ENCODE data around the gene MECP2.

MECP2 gene

GRCh38 chrX:154059231-154059630 lies 38.3 kb downstream of the MECP2 start:
- in situ Hi-C loops (cut with MboI; ENCODE audit: low sequenced_read_pairs, unreplicated experiment), result no loop called here
- no peak for TF ChIP-seq CTCF (IDR thresholded peaks at IDR 0.05; ENCODE audit: borderline replicate concordance, control extremely low read depth, extremely low read depth, insufficient read depth, missing control alignments)
- no peak for DNase-seq (ENCODE audit: low spot score)

DNA sequence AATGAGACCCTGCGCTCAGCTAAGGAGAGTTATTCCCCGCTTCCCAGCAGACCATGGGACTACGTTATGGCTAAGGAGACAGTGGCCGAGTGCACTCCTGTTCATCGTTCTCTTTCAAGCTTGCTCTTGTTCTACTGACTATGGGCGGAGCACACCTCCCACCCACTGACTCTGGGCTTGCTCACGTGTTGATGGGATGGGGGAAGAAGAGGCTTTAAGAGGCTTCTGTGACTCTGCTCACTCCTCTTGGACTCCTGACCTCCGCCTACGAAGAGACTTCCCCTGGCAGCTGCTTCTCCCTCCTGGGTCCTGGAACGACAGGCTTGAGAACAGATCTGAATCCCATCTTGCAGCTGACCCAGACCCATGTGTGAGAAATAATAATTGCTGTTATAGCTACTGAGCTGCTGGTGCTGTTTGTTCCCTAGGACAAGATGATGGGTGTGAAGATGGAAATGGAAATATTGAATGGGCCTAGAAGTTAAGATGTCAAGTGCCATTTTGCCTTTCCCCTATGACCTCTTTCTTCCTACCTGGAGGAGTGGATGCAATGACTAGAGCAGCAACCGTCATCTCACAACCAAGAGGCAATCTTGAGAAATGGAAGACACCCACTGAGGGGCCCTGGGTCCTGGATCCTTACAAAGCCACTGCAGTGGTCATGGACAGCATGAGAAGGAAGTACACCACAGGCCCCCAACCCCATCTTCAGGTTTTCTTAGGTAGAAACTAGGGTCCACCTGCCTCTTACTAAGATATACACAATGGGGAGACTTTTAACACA lies 39.1 kb downstream of the MECP2 start:
- in situ Hi-C loops (cut with MboI; ENCODE audit: low sequenced_read_pairs, unreplicated experiment), result no loop called here
- TF ChIP-seq CTCF (IDR thresholded peaks at IDR 0.05; ENCODE audit: borderline replicate concordance, control extremely low read depth, extremely low read depth, insufficient read depth, missing control alignments), result no peak
- DNase-seq (ENCODE audit: low spot score), result no peak

DNA sequence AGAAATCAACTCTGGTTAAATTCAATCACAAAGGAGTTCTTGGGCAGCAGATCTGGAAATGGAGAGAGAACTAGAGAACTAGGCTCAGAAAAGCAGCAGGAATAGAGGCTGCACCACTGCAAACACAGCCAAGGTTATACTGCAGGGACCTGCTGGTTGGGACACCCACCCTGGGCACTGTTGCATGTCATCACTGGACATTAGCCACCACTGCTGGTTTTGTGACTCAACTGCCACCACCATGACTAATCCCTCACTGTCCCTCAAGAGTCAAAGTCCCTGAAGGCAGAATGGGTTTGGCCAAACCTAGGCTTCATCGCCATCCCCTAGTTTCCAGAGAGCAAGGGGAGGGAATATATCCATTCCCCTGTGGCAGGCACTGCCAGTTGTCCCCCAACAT lies 39.7 kb downstream of the MECP2 start:
- DNase-seq (ENCODE audit: low spot score), result no peak
- in situ Hi-C loops (cut with MboI; ENCODE audit: low sequenced_read_pairs, unreplicated experiment), result no loop called here
- TF ChIP-seq CTCF (IDR thresholded peaks at IDR 0.05; ENCODE audit: borderline replicate concordance, control extremely low read depth, extremely low read depth, insufficient read depth, missing control alignments), result no peak

GRCh38 chrX:154056770-154057241 lies 40.7 kb downstream of the MECP2 start:
- in situ Hi-C loops (cut with MboI; ENCODE audit: low sequenced_read_pairs, unreplicated experiment), result no loop called here
- no peak for TF ChIP-seq CTCF (IDR thresholded peaks at IDR 0.05; ENCODE audit: borderline replicate concordance, control extremely low read depth, extremely low read depth, insufficient read depth, missing control alignments)
- no peak for DNase-seq (ENCODE audit: low spot score)

DNA sequence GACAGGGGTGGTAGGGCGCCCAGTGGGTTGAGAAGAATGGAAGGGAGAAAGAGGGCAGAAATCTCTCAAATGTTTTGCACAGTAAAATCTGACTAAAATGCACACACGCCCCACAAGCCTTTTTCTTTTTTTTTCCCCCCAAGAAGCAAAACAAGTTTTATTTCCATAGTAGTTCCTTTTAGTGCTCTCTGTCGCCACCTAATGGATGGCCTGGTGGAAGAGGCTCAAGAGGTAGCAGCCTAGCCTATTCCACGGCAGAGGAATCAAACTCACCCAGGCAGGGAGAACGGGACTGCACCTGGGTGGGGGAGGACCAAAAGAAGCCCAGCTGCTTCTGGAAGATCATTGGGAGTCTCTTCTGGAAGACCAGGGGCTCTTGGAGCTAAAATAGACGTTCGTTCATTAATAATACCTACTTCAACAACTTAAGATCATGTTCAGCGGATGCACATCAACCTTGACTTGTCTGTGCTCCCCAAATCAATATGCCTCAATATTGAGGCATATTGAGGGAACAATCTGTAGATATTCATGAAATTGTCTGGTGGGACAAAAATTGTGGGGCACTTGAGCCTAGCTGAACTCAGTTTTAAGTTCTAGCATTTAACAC lies 46.2 kb downstream of the MECP2 start:
- peak; percentile 73 for DNase-seq (ENCODE audit: low spot score)

DNA sequence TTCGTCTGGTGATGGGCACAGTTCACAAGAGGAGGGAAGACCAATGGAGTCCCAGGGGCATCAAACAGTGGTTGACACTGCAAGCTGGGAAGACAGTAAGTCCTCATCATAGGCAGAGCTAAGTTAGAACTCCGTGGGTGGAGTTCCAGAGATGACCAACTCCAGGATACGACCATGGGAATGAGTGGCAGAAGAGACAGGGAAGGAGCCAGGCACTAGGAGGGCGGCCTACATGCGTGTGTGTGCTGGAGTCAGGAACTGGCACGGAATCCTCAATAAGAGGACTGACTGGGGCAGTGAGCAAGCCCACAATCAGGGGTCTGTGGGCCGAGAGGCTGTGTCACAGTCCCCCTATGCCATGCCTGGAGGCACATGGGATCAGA lies 47.4 kb downstream of the MECP2 start:
- no peak for DNase-seq (ENCODE audit: low spot score)
- in situ Hi-C loops (cut with MboI; ENCODE audit: low sequenced_read_pairs, unreplicated experiment), result no loop called here
- no peak for TF ChIP-seq CTCF (IDR thresholded peaks at IDR 0.05; ENCODE audit: borderline replicate concordance, control extremely low read depth, extremely low read depth, insufficient read depth, missing control alignments)

More for the DNA sequence above, 46.2 kb downstream of the MECP2 start:
- in situ Hi-C loops (cut with MboI; ENCODE audit: low sequenced_read_pairs, unreplicated experiment), result no loop called here
- TF ChIP-seq CTCF (IDR thresholded peaks at IDR 0.05; ENCODE audit: borderline replicate concordance, control extremely low read depth, extremely low read depth, insufficient read depth, missing control alignments), result peak; percentile 77

All from GM13976 (cell line).